ENCODE measurements around the gene LHX4. TPM values are rescaled to one million over a fixed set of nuclear protein-coding genes. Genes with fewer than 3 reads are reported as not detected.

The LHX4 gene
- total and polyA plus RNA-seq, 2 of the 8 experiments (the other 6 are each of a cell fraction or from before 2014, with no cell fraction given): 0.85 to 4.9 TPM

DNA sequence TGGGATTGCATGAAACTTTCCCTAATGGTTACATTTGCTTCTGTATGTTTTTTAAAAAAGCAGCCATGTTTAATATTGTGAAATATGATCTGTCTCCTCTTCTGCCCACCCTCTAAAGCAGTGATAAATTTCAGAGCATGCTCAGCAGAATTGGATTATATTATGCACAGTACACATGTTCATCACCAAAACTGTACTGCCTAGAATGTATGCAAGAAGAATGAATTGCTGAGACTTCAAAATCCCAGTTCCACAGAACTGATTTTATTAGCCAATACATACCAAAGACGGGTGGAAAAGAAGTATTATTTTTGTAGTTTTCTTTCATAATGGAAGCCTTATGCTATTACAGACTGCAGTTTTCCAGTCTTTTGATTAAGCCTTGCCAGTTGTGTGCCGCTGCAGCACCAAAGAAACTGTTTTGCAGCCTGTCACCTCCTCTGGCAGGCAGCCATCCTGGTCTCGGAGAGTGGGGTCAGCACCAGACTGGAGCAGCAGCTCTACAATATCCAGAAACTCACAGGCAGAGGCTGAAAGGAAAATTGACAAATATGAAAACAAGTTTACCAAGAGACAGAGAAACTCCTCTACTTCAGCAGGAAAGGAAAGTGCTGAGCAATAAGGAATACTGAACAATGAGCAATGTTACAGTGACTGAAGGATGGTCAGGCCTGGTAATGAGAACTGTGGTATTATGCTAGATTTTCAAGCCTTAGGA is 58.1 kb downstream of the LHX4 start:
- Histone ChIP-seq H2BK15ac (ENCODE audit: low read length) (no peak overlapping the region), H2BK12ac (ENCODE audit: low read depth, low read length) (no peak overlapping the region), H4K20me1 (replicated peaks in 1 of 2; ENCODE audit: control insufficient read depth in 1 of 2, insufficient read depth in 2 of 2, low read length in 2 of 2) (no peaks in the 10 kb centered on the region), H3K14ac (ENCODE audit: insufficient read length) (no peak overlapping the region), H2AFZ (ENCODE audit: low read length) (no peak overlapping the region), H3K36me3 (ENCODE audit: control insufficient read depth in 2 of 4, insufficient read depth in 4 of 4, low read length in 3 of 4) (peaks cover 0 to 6% (median 0%) of the 10 kb centered on the region in 4 experiments; a peak in 1 of 8 replicates), H3K4me2 (ENCODE audit: insufficient read depth in 1 of 2, low read depth in 2 of 2, low read length in 2 of 2) (no peak overlapping the region), H3K4me3 (ENCODE audit: extremely low read depth in 1 of 4, insufficient read depth in 2 of 4, low read depth in 3 of 4, low read length in 4 of 4) (no peak overlapping the region), H3K9ac (replicated peaks in 1 of 4; ENCODE audit: extremely low read depth in 1 of 4, low read depth in 3 of 4, low read length in 3 of 4) (no peak overlapping the region), H4K8ac (ENCODE audit: extremely low read depth, insufficient read depth, low read length) (no peak overlapping the region), H2AK5ac (ENCODE audit: low read depth, low read length) (no peak overlapping the region), H3K23ac (ENCODE audit: insufficient read length) (no peak overlapping the region), H3K9me3 (ENCODE audit: insufficient read depth in 2 of 2, low read depth in 1 of 2, low read length in 1 of 2) (no peaks in the 10 kb centered on the region), H3K18ac (ENCODE audit: extremely low read depth, low read length) (no peak overlapping the region), H3K79me1 (ENCODE audit: low read depth, low read length) (no peaks in the 10 kb centered on the region), H3K4ac (replicated peaks; ENCODE audit: insufficient read length, low read depth, low read length) (no peak overlapping the region), H2BK20ac (ENCODE audit: low read length) (no peak overlapping the region), H2BK120ac (replicated peaks; ENCODE audit: low read depth, low read length) (no peak overlapping the region), H2BK5ac (ENCODE audit: low read depth, low read length) (no peak overlapping the region), H3K27ac (ENCODE audit: low read depth, low read length) (no peak overlapping the region), H4K5ac (ENCODE audit: insufficient read length, low read depth, low read length) (no peak overlapping the region), H3K23me2 (ENCODE audit: low read depth, low read length) (no peaks in the 10 kb centered on the region), H3K4me1 (replicated peaks in 1 of 4; ENCODE audit: control insufficient read depth in 3 of 4, insufficient read depth in 4 of 4, low read length in 3 of 4) (no peaks in the 10 kb centered on the region), H3K79me2 (ENCODE audit: control insufficient read depth in 1 of 2, insufficient read depth in 2 of 2, low read length in 2 of 2) (no peaks in the 10 kb centered on the region), H3K56ac (replicated peaks; ENCODE audit: insufficient read length, low read depth, low read length) (no peak overlapping the region), H3K27me3 (replicated peaks in 1 of 4; ENCODE audit: control insufficient read depth in 3 of 4, extremely low read depth in 1 of 4, insufficient read depth in 3 of 4, low read length in 3 of 4) (no peaks in the 10 kb centered on the region), H4K91ac (replicated peaks; ENCODE audit: insufficient read length, low read length) (no peak overlapping the region)
- no peak for DNase-seq (ENCODE audit: low read depth in 1 of 2, low spot score in 2 of 2)
- POLR2A ChIA-PET (ENCODE audit: partially characterized antibody): no interaction called here
- CTCF ChIA-PET (ENCODE audit: partially characterized antibody): interaction anchor here (0.8 kb wide), 1 partner anchor 10 kb away, joined by 3 read pairs; no protein-coding TSS in a partner anchor
- no peak for FAIRE-seq
- WGBS, 2 experiments (ENCODE audit: extremely low coverage in 1 of 2, insufficient coverage in 1 of 2, insufficient read length in 1 of 2, insufficient replicate concordance in 2 of 2, low coverage in 1 of 2, low lambda C conversion rate in 2 of 2, missing lambda C conversion rate in 1 of 2): 90% methylated on average over 3 of the region's 3 CpGs; no CpG with 5 or more reads in 1 of the 2 experiments
- no peak for TF ChIP-seq CTBP2 (IDR thresholded peaks at IDR 0.05; ENCODE audit: borderline replicate concordance, insufficient read depth, insufficient read length, low read length)
- TF ChIP-seq TBP (IDR thresholded peaks at IDR 0.05; ENCODE audit: low read depth, low read length): no peak
- TF ChIP-seq KDM1A (IDR thresholded peaks at IDR 0.05; ENCODE audit: borderline replicate concordance, low read length): no peak
- TF ChIP-seq JUN (IDR thresholded peaks at IDR 0.05; ENCODE audit: low read depth, low read length): no peak
- no peak for TF ChIP-seq SP1 (IDR thresholded peaks at IDR 0.05; ENCODE audit: low read depth, low read length)
- no peak for TF ChIP-seq SRF (IDR thresholded peaks at IDR 0.05; ENCODE audit: low read depth, low read length)
- TF ChIP-seq HDAC6 (IDR thresholded peaks at IDR 0.05; ENCODE audit: low read depth, low read length): no peak
- no peak for TF ChIP-seq EGR1 (IDR thresholded peaks at IDR 0.05; ENCODE audit: borderline replicate concordance, low read depth, low read length)
- TF ChIP-seq BACH1 (IDR thresholded peaks at IDR 0.05; ENCODE audit: low read length): no peak
- no peak for TF ChIP-seq SUZ12 (IDR thresholded peaks at IDR 0.05; ENCODE audit: low read length)
- TF ChIP-seq TCF12 (IDR thresholded peaks at IDR 0.05; ENCODE audit: low read depth, low read length): no peak
- TF ChIP-seq TEAD4 (IDR thresholded peaks at IDR 0.05; ENCODE audit: low read depth, low read length): no peak
- no peak for TF ChIP-seq CBX8 (IDR thresholded peaks at IDR 0.05; ENCODE audit: borderline replicate concordance, low read depth, low read length)
- no peak for TF ChIP-seq SIRT6 (IDR thresholded peaks at IDR 0.05; ENCODE audit: low read length)

Data from H1 (cell line).